ENCODE measurements around the gene TBXA2R. TPM values are rescaled to one million over a fixed set of nuclear protein-coding genes. Genes with fewer than 3 reads are reported as not detected.
A peak's percentile ranks its signal among the peaks of the same experiment; 100 is the strongest.
"Not testable (repeated sequence)": the region's sequence is repeated elsewhere in the genome, so short reads cannot be mapped to it uniquely, and the experiment has no call there.

Gene TBXA2R
- total RNA-seq, 1 donor from 2014 or later, result 0.64 TPM

DNA sequence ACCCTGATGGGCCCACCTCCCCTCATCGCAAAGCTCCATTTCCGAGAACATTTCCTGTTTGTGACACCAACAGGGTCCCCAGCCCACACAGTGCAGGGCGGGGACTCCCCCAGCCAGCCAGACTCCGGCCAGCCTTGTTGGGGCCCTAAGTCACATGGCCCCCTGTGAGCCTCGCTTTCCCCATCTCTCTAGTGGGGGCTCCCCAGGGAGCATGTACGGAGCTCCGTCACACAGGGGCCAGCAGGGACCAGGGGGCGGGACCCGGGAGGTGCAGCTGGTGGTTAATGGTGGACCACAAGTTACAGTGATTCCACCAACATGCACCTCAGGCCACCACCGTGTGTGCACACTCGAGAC lies 1.7 kb downstream of the TBXA2R start:
- no peak for ATAC-seq

GRCh38 chr19:3604227-3604986 lies 2.3 kb downstream of the TBXA2R start:
- ATAC-seq, result no peak

DNA sequence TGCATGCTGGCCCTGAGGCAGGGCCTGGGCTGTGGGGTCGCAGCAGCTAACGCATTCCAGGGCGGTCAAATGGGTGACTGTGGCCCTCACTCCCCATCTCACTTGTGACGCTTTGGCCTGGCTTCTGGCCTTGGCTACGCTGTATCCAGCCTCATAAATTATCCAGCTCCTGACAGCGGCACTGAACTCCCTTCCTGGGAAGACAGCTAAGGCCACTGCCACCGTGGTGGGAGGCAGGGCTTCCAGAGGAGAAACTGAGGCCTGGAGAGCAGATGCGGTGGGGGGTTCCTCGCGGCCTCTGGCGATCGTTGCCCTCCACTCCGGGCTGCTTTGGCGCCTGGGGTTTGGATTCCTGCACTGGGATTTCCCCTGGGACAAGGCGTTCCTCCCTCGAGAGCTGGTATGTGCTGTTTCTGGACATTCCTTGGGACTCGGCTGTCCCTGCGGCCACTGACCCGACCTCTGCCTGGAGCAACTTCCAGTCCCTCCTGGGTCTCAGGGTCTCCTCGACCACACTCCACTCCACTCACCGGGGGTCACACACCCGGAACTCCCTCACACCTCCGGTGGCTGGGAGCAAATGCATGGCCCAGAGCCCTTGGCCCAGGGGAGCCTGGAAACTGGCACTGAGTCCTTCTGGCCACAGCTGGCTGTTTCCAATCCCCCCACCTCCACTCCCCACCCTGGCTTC lies 3.4 kb downstream of the TBXA2R start:
- ATAC-seq, result no peak

DNA sequence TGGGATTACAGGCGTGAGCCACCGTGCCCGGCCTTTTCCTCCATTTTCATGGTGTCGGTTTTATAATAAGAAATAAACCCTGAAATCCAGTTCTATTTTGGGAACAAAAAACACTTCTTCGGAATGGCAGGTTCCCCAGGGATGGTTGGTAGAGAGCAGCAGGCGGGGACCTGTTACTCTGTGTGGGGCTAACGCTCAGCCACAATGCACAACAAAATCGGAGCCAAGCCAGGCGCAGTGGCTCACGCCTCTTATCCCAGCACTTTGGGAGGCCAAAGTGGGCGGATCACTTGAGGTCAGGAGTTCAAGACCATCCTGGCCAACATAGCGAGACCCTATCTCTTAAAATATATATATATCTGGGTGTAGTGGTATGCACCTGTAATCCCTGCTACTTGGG lies 5.7 kb downstream of the TBXA2R start:
- no peak for ATAC-seq

DNA sequence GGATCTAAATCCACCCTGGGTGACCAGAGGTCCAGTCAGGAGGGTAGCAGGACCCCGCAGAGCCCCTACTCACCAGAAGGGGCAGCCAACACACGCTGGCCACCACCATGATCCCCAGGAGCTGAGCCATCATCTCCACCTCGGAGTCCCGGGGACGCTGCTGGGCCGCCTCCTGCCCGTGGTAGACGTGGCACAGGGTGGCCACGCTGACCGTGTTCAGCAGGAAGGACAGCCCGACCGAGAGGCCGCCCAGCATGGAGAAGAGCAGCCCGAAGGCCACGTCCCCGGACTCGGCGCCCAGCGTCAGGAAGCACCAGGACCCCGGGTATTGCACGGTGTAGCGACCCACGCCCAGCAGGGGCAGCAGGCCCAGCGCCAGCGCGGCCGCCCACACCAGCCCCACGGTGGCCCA lies 6.9 kb downstream of the TBXA2R start:
- ATAC-seq, result peak; percentile 12

GRCh38 chr19:3595521-3596061 lies 11.1 kb downstream of the TBXA2R start:
- ATAC-seq, result no peak

DNA sequence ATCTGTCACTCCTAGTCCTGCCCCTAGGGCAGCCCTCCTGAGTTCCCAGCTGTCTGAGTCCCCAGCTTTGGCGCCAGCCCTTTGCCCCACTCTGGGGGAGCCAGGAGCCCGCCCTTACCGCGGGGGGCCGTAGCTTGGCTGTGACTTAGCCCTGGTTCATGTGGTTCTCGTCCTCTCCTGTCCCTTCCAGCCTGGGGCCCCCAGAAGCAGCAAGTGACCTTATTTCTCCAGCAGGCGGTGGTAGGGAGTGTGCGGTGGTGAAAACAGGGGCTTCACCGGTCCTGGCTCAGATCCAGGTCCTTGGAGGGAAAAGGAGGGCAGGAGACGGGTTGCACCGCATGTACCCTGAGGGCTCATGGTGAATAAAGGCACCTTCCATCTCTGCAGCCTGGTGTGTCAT lies 13.5 kb downstream of the TBXA2R start:
- peak; percentile 20 for ATAC-seq

GRCh38 chr19:3591876-3592613 lies 14.6 kb downstream of the TBXA2R start:
- no peak for ATAC-seq

GRCh38 chr19:3590991-3591659 lies 15.6 kb downstream of the TBXA2R start:
- ATAC-seq, result no peak

- ATAC-seq, result no peak
Measured at GRCh38 chr19:3589949-3590348, 16.7 kb downstream of the TBXA2R start.

- ATAC-seq, result no peak
Measured at GRCh38 chr19:3589439-3589838, 17.2 kb downstream of the TBXA2R start.

GRCh38 chr19:3586707-3587346 lies 19.8 kb downstream of the TBXA2R start:
- peak; percentile 14 for ATAC-seq

- ATAC-seq, result no peak
Measured at GRCh38 chr19:3586127-3586626, 20.5 kb downstream of the TBXA2R start.

- ATAC-seq, result peak; percentile 27
Measured at GRCh38 chr19:3585301-3586126, 21.2 kb downstream of the TBXA2R start, which contains the start of gene GIPC3. Gene GIPC3, plus strand, starts transcription at chr19:3585478. Its CDS starts 120 bp downstream, at chr19:3585598.

- not testable (repeated sequence) for ATAC-seq
Measured at GRCh38 chr19:3584036-3584802, 22.5 kb downstream of the TBXA2R start.

DNA sequence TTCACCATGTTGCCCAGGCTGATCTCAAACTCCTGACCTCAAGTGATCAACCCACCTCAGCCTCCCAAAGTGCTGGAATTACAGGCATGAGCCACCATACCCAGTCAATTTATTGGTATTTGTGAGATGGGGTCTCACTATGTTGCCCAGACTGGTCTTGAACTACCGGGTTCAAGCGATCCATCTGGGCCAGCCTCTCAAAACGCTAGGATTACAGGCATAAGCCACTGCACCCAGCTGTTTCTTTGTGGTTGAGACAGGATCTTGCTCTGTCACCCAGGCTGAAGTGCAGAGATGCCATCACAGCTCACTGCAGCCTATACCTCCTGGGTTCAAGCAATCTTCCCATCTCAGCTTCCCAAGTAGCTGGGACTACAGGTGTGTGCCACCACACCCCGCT lies 24.9 kb downstream of the TBXA2R start:
- not testable (repeated sequence) for ATAC-seq

- no peak for ATAC-seq
Measured at GRCh38 chr19:3580156-3580934, 26.3 kb downstream of the TBXA2R start.

DNA sequence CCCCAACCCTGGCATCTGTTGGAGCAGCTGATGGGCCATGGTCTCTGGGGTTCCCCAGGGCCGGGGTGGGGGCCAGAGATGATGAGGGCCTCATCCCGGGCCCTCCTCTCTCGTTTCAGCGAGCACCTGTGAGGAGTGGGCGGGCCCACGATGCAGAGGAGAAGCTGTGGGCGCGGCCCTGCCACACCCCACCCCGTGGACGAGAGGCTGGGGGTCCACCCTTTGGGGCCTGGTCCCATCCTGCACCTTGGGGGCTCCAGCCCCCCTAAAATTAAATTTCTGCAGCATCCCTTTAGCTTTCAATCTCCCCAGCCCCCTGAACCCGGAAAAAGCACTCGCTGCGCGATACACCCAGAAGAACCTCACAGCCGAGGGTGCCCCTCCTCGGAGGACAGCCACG lies 28.3 kb downstream of the TBXA2R start:
- no peak for ATAC-seq

GRCh38 chr19:3577723-3578344 lies 28.8 kb downstream of the TBXA2R start:
- peak; percentile 7 for ATAC-seq
